ENCODE measurements around the gene ROBO1. TPM values are rescaled to one million over a fixed set of nuclear protein-coding genes. Genes with fewer than 3 reads are reported as not detected.

ROBO1 gene
- total RNA-seq, 2 experiments from 2014 or later = 0.12 to 0.20 TPM

DNA sequence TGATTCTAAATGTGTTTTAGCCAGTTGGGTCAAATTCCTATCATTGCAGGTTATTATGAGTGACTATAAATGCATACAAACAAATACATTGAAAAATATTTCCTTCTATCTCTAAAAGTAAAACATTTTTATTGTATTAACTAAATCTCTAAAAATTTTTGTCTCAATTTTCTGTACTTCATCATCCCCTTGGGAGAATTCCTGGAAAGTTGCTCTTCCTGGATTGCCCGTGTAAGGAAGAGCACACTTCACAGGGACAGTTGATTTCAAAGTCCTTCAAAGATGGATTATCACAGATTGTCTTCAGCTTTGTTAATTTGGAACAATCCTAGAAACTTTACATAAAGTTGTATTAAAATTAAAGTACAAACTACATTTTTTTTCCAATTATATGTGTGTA lies 595.6 kb downstream of the ROBO1 start:
- H3K4me3 Mint-ChIP-seq = no peak overlapping the region
- H3K27me3 Mint-ChIP-seq (ENCODE audit: low read depth) = no peaks in the 10 kb centered on the region
- H3K36me3 Mint-ChIP-seq (ENCODE audit: low read depth) = no peaks in the 10 kb centered on the region
- intact Hi-C loops (cut with micrococcal nuclease) = no loop called here
- no peak overlapping the region for H3K27ac Mint-ChIP-seq
- H3K4me1 Mint-ChIP-seq (ENCODE audit: low read depth) = no peaks in the 10 kb centered on the region
- CTCF ChIA-PET = no interaction called here
- peaks cover 8% of the 10 kb centered on the region for H3K9me3 Mint-ChIP-seq
- DNase-seq = no peak

DNA sequence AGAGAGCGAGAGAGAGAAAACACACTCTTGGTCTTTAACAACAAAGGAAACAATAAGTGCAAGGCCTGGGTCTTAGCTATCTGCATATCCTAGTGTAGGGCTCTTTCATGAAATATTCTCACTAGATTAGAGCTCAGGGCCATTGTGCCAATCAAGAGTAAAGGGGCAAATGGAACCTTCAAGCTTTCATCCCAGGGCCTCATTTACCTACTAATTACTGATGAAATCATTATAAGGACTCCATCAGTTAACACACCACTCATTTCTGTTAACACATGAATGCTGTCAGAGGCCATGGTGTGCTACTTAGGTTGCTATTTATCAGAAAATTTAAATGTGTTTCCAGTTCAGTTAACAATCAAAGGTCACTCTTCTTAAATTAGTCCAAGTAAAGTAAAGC lies 597.8 kb downstream of the ROBO1 start:
- no peak for DNase-seq
- Mint-ChIP-seq H3K27me3 (ENCODE audit: low read depth) (no peaks in the 10 kb centered on the region), H3K27ac (no peak overlapping the region), H3K4me3 (no peak overlapping the region), H3K9me3 (peaks cover 12% of the 10 kb centered on the region), H3K4me1 (ENCODE audit: low read depth) (no peaks in the 10 kb centered on the region), H3K36me3 (ENCODE audit: low read depth) (no peaks in the 10 kb centered on the region)
- CTCF ChIA-PET = no interaction called here
- intact Hi-C loops (cut with micrococcal nuclease) = no loop called here

GRCh38 chr3:79167651-79168416 lies 600.0 kb downstream of the ROBO1 start:
- Mint-ChIP-seq H3K4me3 (no peak overlapping the region), H3K4me1 (ENCODE audit: low read depth) (no peaks in the 10 kb centered on the region), H3K36me3 (ENCODE audit: low read depth) (no peaks in the 10 kb centered on the region), H3K27ac (no peak overlapping the region), H3K9me3 (peaks cover 11% of the 10 kb centered on the region), H3K27me3 (ENCODE audit: low read depth) (no peaks in the 10 kb centered on the region)
- CTCF ChIA-PET = no interaction called here
- intact Hi-C loops (cut with micrococcal nuclease) = loop anchor here (10.0 kb wide), 1 partner anchor 63 kb away; no protein-coding TSS in a partner anchor
- DNase-seq = no peak

DNA sequence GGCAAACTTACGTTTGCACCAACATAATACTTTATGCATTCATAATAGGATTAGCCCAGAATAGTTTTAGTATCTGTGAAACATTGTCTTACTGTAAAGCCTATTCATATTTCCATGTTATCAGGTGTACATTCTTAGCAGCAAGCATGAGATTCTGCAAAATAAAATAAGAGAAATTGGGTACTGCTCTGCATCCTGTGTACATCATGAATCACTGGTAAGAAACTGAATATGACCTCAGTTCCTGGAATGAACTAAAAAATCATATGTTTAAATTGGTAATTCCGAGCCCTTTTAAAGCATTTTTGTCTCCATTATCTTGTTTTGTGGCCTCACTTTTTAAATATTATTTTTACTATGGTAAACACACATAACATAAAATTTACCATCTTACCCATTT lies 605.1 kb downstream of the ROBO1 start:
- intact Hi-C loops (cut with micrococcal nuclease) = loop anchor here (10.0 kb wide), 1 partner anchor 58 kb away; no protein-coding TSS in a partner anchor
- Mint-ChIP-seq H3K27me3 (ENCODE audit: low read depth) (no peaks in the 10 kb centered on the region), H3K36me3 (ENCODE audit: low read depth) (no peaks in the 10 kb centered on the region), H3K27ac (no peak overlapping the region), H3K4me3 (no peak overlapping the region), H3K9me3 (peaks cover 8% of the 10 kb centered on the region), H3K4me1 (ENCODE audit: low read depth) (no peaks in the 10 kb centered on the region)
- DNase-seq = no peak
- CTCF ChIA-PET = no interaction called here

DNA sequence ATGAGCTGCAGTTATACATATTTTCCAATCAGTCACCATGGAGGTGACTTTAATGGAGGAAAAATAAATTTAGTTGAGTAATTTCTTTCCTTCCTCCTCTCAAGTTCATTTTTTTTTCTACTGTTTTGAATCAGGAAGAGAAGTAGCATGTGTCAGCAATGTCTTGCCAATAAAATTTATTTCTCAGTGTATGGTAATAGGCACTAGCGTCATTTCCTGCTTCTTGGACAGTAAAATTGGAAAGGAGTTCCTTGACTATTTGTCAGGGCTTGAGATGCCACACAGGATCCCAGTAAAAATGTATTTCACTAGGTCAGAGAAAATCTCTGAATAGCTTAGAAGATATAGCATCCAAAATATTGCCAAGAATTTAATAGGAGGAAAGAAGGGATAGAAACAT lies 605.9 kb downstream of the ROBO1 start:
- H3K4me3 Mint-ChIP-seq = no peak overlapping the region
- intact Hi-C loops (cut with micrococcal nuclease) = loop anchor here (10.0 kb wide), 1 partner anchor 57 kb away; no protein-coding TSS in a partner anchor
- H3K9me3 Mint-ChIP-seq = peaks cover 6% of the 10 kb centered on the region
- CTCF ChIA-PET = no interaction called here
- no peaks in the 10 kb centered on the region for H3K4me1 Mint-ChIP-seq (ENCODE audit: low read depth)
- H3K36me3 Mint-ChIP-seq (ENCODE audit: low read depth) = no peaks in the 10 kb centered on the region
- H3K27me3 Mint-ChIP-seq (ENCODE audit: low read depth) = no peaks in the 10 kb centered on the region
- H3K27ac Mint-ChIP-seq = no peak overlapping the region
- no peak for DNase-seq

DNA sequence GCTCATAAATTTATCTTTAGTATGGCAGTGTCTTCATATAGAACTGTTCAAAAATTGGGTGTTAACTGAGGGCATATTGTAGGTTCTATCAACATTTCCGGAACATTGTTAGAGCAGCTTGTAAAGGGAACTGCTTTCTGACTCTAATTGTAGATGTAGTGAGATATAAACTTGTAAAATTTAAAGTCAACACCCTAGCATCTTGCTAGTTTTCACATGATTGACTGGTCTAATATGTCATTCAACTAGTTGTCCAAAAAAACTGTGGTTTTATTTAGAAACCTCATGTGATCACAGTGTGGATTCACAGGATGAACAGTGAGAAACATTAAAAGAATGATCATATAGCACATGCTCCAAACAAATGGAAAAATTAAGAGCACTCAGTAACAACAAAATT lies 607.4 kb downstream of the ROBO1 start:
- H3K27me3 Mint-ChIP-seq (ENCODE audit: low read depth) = no peaks in the 10 kb centered on the region
- CTCF ChIA-PET = no interaction called here
- H3K4me3 Mint-ChIP-seq = no peak overlapping the region
- intact Hi-C loops (cut with micrococcal nuclease) = loop anchor here (10.0 kb wide), 1 partner anchor 56 kb away; no protein-coding TSS in a partner anchor
- H3K4me1 Mint-ChIP-seq (ENCODE audit: low read depth) = no peaks in the 10 kb centered on the region
- no peak overlapping the region for H3K27ac Mint-ChIP-seq
- H3K9me3 Mint-ChIP-seq = no peaks in the 10 kb centered on the region
- H3K36me3 Mint-ChIP-seq (ENCODE audit: low read depth) = no peaks in the 10 kb centered on the region
- DNase-seq = no peak

- Mint-ChIP-seq H3K4me3 (no peak overlapping the region), H3K27ac (no peak overlapping the region), H3K36me3 (ENCODE audit: low read depth) (no peaks in the 10 kb centered on the region), H3K9me3 (no peaks in the 10 kb centered on the region), H3K27me3 (ENCODE audit: low read depth) (no peaks in the 10 kb centered on the region), H3K4me1 (ENCODE audit: low read depth) (no peaks in the 10 kb centered on the region)
- CTCF ChIA-PET = no interaction called here
- no peak for DNase-seq
- intact Hi-C loops (cut with micrococcal nuclease) = loop anchor here (10.0 kb wide), 1 partner anchor 55 kb away; no protein-coding TSS in a partner anchor
Measured at GRCh38 chr3:79159736-79160135, 608.1 kb downstream of the ROBO1 start.

- no peak overlapping the region for H3K4me3 Mint-ChIP-seq
- CTCF ChIA-PET = interaction anchor here (0.7 kb wide), 1 partner anchor 164 kb away, joined by 3 read pairs; no protein-coding TSS in a partner anchor
- intact Hi-C loops (cut with micrococcal nuclease) = no loop called here
- H3K27ac Mint-ChIP-seq = no peak overlapping the region
- H3K36me3 Mint-ChIP-seq (ENCODE audit: low read depth) = no peaks in the 10 kb centered on the region
- no peaks in the 10 kb centered on the region for H3K27me3 Mint-ChIP-seq (ENCODE audit: low read depth)
- DNase-seq = no peak
- H3K4me1 Mint-ChIP-seq (ENCODE audit: low read depth) = no peaks in the 10 kb centered on the region
- H3K9me3 Mint-ChIP-seq = peaks cover 2% of the 10 kb centered on the region
Measured at GRCh38 chr3:79157191-79157590, 610.6 kb downstream of the ROBO1 start.

- Mint-ChIP-seq H3K36me3 (ENCODE audit: low read depth) (no peaks in the 10 kb centered on the region), H3K4me3 (no peak overlapping the region), H3K27me3 (ENCODE audit: low read depth) (no peaks in the 10 kb centered on the region), H3K27ac (no peak overlapping the region), H3K9me3 (peaks cover 6% of the 10 kb centered on the region), H3K4me1 (ENCODE audit: low read depth) (no peaks in the 10 kb centered on the region)
- DNase-seq = no peak
- intact Hi-C loops (cut with micrococcal nuclease) = no loop called here
- CTCF ChIA-PET = no interaction called here
Measured at GRCh38 chr3:79154865-79155264, 612.9 kb downstream of the ROBO1 start.

DNA sequence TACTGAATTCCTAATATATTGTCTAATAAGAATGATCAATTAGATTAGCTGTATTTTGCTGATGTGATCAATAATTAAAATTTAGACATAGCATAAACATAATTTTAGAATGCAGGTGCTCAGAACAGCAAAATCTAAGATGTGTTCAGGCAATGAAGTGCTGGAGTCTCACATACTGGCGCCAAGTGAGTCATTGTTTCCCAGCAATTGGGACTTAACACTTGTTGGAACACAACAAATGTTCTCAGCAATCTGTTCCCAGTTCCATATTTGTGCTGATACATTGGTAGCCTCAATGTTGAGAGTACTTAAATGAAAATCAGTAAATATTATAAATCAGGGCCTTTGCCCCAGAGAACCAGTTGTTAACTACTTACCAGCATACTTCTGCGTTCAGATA lies 619.0 kb downstream of the ROBO1 start:
- Mint-ChIP-seq H3K9me3 (peaks cover 4% of the 10 kb centered on the region), H3K27ac (no peak overlapping the region), H3K36me3 (ENCODE audit: low read depth) (no peaks in the 10 kb centered on the region), H3K4me3 (no peak overlapping the region), H3K4me1 (ENCODE audit: low read depth) (no peaks in the 10 kb centered on the region), H3K27me3 (ENCODE audit: low read depth) (no peaks in the 10 kb centered on the region)
- intact Hi-C loops (cut with micrococcal nuclease) = no loop called here
- CTCF ChIA-PET = no interaction called here
- no peak for DNase-seq

DNA sequence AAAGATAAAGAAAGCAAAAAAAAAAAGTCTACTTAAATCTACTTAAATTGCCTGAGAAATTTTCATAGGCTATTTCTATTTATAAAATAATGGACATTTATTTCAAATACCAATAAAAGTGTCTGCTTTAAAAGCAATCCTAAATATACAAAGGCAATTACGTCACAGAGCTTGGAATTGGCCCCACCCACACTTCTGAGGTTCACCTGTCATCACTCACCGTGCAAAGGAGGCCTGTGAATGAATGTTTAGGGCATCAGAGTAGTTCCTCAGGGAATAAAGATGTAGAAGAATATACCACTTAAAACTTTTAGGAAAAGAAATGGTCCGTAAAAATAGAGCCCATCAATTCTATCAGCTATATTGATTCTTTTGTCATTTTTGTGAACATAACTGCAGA lies 621.8 kb downstream of the ROBO1 start:
- intact Hi-C loops (cut with micrococcal nuclease) = no loop called here
- Mint-ChIP-seq H3K4me1 (ENCODE audit: low read depth) (no peaks in the 10 kb centered on the region), H3K27me3 (ENCODE audit: low read depth) (no peaks in the 10 kb centered on the region), H3K9me3 (peaks cover 1% of the 10 kb centered on the region), H3K4me3 (no peak overlapping the region), H3K36me3 (ENCODE audit: low read depth) (no peaks in the 10 kb centered on the region), H3K27ac (no peak overlapping the region)
- DNase-seq = no peak
- CTCF ChIA-PET = no interaction called here

- Mint-ChIP-seq H3K36me3 (ENCODE audit: low read depth) (no peaks in the 10 kb centered on the region), H3K9me3 (no peaks in the 10 kb centered on the region)
- CTCF ChIA-PET = no interaction called here
Measured at GRCh38 chr3:79140708-79141107, 627.1 kb downstream of the ROBO1 start.

DNA sequence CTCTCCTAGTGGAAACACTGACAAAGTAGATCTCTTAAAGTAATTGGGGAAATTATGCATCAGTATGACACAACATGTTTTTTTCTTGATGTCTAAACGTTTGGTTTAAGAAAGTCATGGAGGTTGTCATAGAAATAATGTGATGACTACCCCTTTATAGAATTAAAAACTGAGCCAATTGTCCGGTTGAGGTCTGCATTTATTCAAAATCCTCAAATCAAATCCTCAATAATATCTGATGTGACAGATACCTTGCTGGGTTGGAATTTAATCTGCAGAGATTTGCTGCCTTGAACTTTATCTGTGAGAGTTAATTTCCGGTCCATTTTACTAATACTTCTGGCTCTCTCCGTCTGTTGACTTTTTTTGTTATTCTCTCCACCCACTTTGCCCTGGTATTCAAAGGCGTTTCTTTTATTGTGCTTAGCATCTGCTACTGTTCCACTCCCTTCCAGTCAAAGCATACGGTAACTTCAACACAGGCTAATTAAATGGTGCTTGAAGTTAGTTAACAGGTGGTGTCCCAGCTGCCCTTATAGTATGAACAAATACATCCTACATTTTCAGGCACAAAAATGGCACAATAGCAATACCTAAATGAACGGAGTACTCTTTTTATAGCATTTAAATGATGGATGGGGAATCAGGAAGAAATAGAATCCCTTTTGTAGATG lies 628.3 kb downstream of the ROBO1 start:
- Mint-ChIP-seq H3K4me3 (no peak overlapping the region), H3K27ac (no peak overlapping the region), H3K9me3 (peaks cover 2% of the 10 kb centered on the region), H3K36me3 (ENCODE audit: low read depth) (no peaks in the 10 kb centered on the region), H3K27me3 (ENCODE audit: low read depth) (no peaks in the 10 kb centered on the region), H3K4me1 (ENCODE audit: low read depth) (no peaks in the 10 kb centered on the region)
- intact Hi-C loops (cut with micrococcal nuclease) = no loop called here
- CTCF ChIA-PET = no interaction called here
- DNase-seq = no peak

More at GRCh38 chr3:79140708-79141107, 627.1 kb downstream of the ROBO1 start:
- Mint-ChIP-seq H3K4me3 (no peak overlapping the region), H3K4me1 (ENCODE audit: low read depth) (no peaks in the 10 kb centered on the region), H3K27ac (no peak overlapping the region), H3K27me3 (ENCODE audit: low read depth) (no peaks in the 10 kb centered on the region)
- no peak for DNase-seq
- intact Hi-C loops (cut with micrococcal nuclease) = no loop called here

Measured in activated naive CD4-positive, alpha-beta T cell treated with anti-CD3 and anti-CD28 coated beads for 36 hours (primary cell).